ENCODE results near the gene LRRC59. TPM values are rescaled to one million over a fixed set of nuclear protein-coding genes. Genes with fewer than 3 reads are reported as not detected.
A peak's percentile ranks its signal among the peaks of the same experiment; 100 is the strongest.

Gene LRRC59
- total and polyA plus RNA-seq, 2 of the 13 experiments (the other 11 are each of a cell fraction or from before 2014, with no cell fraction given) = 87.3 to 222 TPM

DNA sequence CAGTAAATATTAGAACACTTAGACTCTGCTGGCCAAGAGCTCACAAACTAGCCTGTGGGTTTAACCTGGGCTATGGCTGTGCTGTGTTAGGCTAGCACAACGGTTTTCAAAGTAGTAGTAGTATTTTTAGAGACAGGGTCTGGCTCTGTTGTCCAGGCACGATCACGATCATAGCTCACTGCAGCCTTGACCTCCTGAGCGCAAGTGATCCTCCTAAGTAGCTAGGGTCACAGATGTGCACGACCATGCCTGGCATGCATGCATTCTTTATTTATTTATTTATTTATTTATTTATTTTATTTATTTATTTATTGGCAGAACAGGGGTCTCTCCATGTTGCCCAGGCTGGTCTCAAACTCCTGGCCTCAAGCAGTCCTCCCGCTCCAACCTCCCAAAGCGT, 34.7 kb downstream of the LRRC59 start:
- H3K27me3 ChIP-seq (ENCODE audit: control insufficient read depth in 1 of 2, insufficient read depth in 2 of 2, low read length in 2 of 2) = no peaks in the 10 kb centered on the region
- FAIRE-seq = no peak
- H4K20me1 ChIP-seq (ENCODE audit: insufficient read depth, low read length) = no peaks in the 10 kb centered on the region
- peak overlapping the region; percentile 11 for H3K27ac ChIP-seq (ENCODE audit: extremely low read length, insufficient read depth, low read length)
- ChIA-PET POLR2A (interaction anchor here (0.7 to 2.7 kb wide), 9 partner anchors 9 to 180 kb away, joined by 3 to 21 read pairs (median 7); partner anchors contain the start of genes LRRC59 and XYLT2), CTCF (ENCODE audit: low intra/inter-chr PET ratio, low total read pairs) (interaction anchor here (0.8 to 2.0 kb wide), 2 partner anchors 35 to 117 kb away, joined by 3 to 20 read pairs; partner anchors contain the start of genes LRRC59 and RSAD1)
- intact Hi-C loops (cut with micrococcal nuclease; ENCODE audit: unreplicated experiment) (loop anchor here (1.0 kb wide), 1 partner anchor 117 kb away; no protein-coding TSS in a partner anchor), in situ Hi-C loops (cut with HindIII; ENCODE audit: extremely low pct_ligation_motif_present, low pct_unique_long_range_greater_than_20kb) (no loop called here)
- no peaks in the 10 kb centered on the region for H3K9me3 ChIP-seq (ENCODE audit: low read length)
- H3K79me2 ChIP-seq (ENCODE audit: insufficient read depth, low read length) = no peaks in the 10 kb centered on the region
- WGBS (ENCODE audit: low lambda C conversion rate) = 85% methylated on average over 7 of the region's 7 CpGs
- ATAC-seq = no peak
- H2AFZ ChIP-seq (ENCODE audit: low read length) = no peak overlapping the region
- no peak for DNase-seq (ENCODE audit: low spot score)
- H3K9ac ChIP-seq (ENCODE audit: insufficient read depth, low read depth, low read length) = no peak overlapping the region
- H3K4me2 ChIP-seq (ENCODE audit: low read depth, low read length) = no peak overlapping the region
- peaks cover 44% of the 10 kb centered on the region for H3K4me1 ChIP-seq (ENCODE audit: insufficient read depth, low read length)
- BruUV-seq (replicated peaks) = no TSS peak
- 0 out of 2 replicates have a peak, but pooled peaks have one; percentile 53 for TF ChIP-seq ZNF121 (CRISPR knock-in tag; IDR thresholded peaks at IDR 0.05)
- TF ChIP-seq, protein P1, sequence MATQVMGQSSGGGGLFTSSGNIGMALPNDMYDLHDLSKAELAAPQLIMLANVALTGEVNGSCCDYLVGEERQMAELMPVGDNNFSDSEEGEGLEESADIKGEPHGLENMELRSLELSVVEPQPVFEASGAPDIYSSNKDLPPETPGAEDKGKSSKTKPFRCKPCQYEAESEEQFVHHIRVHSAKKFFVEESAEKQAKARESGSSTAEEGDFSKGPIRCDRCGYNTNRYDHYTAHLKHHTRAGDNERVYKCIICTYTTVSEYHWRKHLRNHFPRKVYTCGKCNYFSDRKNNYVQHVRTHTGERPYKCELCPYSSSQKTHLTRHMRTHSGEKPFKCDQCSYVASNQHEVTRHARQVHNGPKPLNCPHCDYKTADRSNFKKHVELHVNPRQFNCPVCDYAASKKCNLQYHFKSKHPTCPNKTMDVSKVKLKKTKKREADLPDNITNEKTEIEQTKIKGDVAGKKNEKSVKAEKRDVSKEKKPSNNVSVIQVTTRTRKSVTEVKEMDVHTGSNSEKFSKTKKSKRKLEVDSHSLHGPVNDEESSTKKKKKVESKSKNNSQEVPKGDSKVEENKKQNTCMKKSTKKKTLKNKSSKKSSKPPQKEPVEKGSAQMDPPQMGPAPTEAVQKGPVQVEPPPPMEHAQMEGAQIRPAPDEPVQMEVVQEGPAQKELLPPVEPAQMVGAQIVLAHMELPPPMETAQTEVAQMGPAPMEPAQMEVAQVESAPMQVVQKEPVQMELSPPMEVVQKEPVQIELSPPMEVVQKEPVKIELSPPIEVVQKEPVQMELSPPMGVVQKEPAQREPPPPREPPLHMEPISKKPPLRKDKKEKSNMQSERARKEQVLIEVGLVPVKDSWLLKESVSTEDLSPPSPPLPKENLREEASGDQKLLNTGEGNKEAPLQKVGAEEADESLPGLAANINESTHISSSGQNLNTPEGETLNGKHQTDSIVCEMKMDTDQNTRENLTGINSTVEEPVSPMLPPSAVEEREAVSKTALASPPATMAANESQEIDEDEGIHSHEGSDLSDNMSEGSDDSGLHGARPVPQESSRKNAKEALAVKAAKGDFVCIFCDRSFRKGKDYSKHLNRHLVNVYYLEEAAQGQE (IDR thresholded peaks at IDR 0.05; ENCODE audit: borderline replicate concordance in 1 of 2, low read depth in 1 of 2, low read length in 2 of 2) = no peak
- H3K4me3 ChIP-seq (replicated peaks in 1 of 3; ENCODE audit: insufficient read depth in 1 of 3, low read depth in 2 of 3, low read length in 3 of 3) = no peak overlapping the region
- peaks cover 18 to 41% of the 10 kb centered on the region in 2 experiments for H3K36me3 ChIP-seq (replicated peaks in 1 of 2; ENCODE audit: control insufficient read depth in 1 of 2, insufficient read depth in 2 of 2, low read length in 2 of 2)

All from HepG2 (cell line).